SK-N-SH (cell line): ENCODE data around the gene PDE4D. TPM values are rescaled to one million over a fixed set of nuclear protein-coding genes. Genes with fewer than 3 reads are reported as not detected.

Source experiments
- CTCF ChIA-PET: fragments of 300-600, 350-600 bp; formaldehyde crosslinking; extraction: SDS; loops from one replicate; lab custom pipeline; 2021; lab: Yijun Ruan, JAX
- POLR2A ChIA-PET: fragments of 350-600 bp; sonication (Branson Sonifier 250); formaldehyde crosslinking; extraction: SDS; loops from one replicate; lab custom pipeline; 2020; ENCODE audit warnings: antibody characterized with exemption, inconsistent platforms; lab: Yijun Ruan, JAX
- DNase-seq: peaks from one replicate; pipeline ENCODE4 v3.0.0; 2012
- H2AFZ ChIP-seq: fragments of 200-600 bp; sonication (generic); 2 replicates; pipeline ENCODE4 v1.8.1; 2016; ENCODE audit warnings: antibody characterized with exemption, mild to moderate bottlenecking, low read depth
- H3F3A ChIP-seq: fragments of 200-600 bp; sonication (generic); replicated peaks from 2 replicates; pipeline ENCODE3; 2016; ENCODE audit warnings: antibody characterized with exemption, mild to moderate bottlenecking; ENCODE audit not compliant: insufficient read depth
- H3K27ac ChIP-seq, 2 experiments: fragments of 200-500 bp in 1 of 2; fragments of 200-600 bp in 1 of 2; sonication (Bioruptor generic) in 1 of 2; sonication (generic), shearing (Covaris generic) in 1 of 2; 2 replicates each; pipeline versions ENCODE4 v1.5.1 to v1.6.1; 2014 to 2016; ENCODE audit warnings: low read depth in 2 of 2, inconsistent platforms in 1 of 2, low read length in 1 of 2, mild to moderate bottlenecking in 1 of 2, mixed read lengths in 1 of 2
- H3K27me3 ChIP-seq: fragments of 200-600 bp; sonication (generic), shearing (Covaris generic); 2 replicates; pipeline ENCODE4 v1.6.1; 2016; ENCODE audit warnings: mixed run types; ENCODE audit not compliant: insufficient read depth
- H3K36me3 ChIP-seq, 2 experiments: fragments of 200-500 bp in 1 of 2; fragments of 200-600 bp in 1 of 2; sonication (Bioruptor generic) in 1 of 2; sonication (generic) in 1 of 2; replicated peaks in 1 of 2; 2 replicates each; pipeline versions ENCODE3 to v1.5.1; 2014 to 2016; ENCODE audit warnings: low read length in 1 of 2, mild to moderate bottlenecking in 1 of 2; ENCODE audit not compliant: insufficient read depth in 2 of 2, control insufficient read depth in 1 of 2
- H3K4me1 ChIP-seq, 2 experiments: fragments of 200-500 bp in 1 of 2; fragments of 200-600 bp in 1 of 2; sonication (Bioruptor generic) in 1 of 2; sonication (generic), shearing (Covaris generic) in 1 of 2; 2 replicates each; pipeline versions ENCODE4 v1.5.1 to v1.6.1; 2014 to 2016; ENCODE audit warnings: low read depth in 1 of 2, low read length in 1 of 2, mixed run types in 1 of 2; ENCODE audit not compliant: insufficient read depth in 2 of 2, control insufficient read depth in 1 of 2
- H3K4me2 ChIP-seq: fragments of 200-600 bp; sonication (generic), shearing (Covaris generic); 2 replicates; pipeline ENCODE4 v1.6.1; 2017; ENCODE audit warnings: mixed run types
- H3K4me3 ChIP-seq, 2 experiments: fragments of 200-500 bp in 1 of 2; fragments of 200-600 bp in 1 of 2; sonication (Bioruptor generic) in 1 of 2; sonication (generic), shearing (Covaris generic) in 1 of 2; 2 replicates each; pipeline versions ENCODE4 v1.5.1 to v1.8.1; 2014 to 2016; ENCODE audit warnings: low read depth in 2 of 2, inconsistent platforms in 1 of 2, low read length in 1 of 2, mild to moderate bottlenecking in 1 of 2, mixed read lengths in 1 of 2, moderate library complexity in 1 of 2
- H3K79me2 ChIP-seq: fragments of 200-600 bp; sonication (generic); 2 replicates; pipeline ENCODE4 v1.8.1; 2017; ENCODE audit warnings: mild to moderate bottlenecking; ENCODE audit not compliant: insufficient read depth
- H3K9ac ChIP-seq: fragments of 200-600 bp; sonication (generic); 2 replicates; pipeline ENCODE4 v1.6.1; 2017; ENCODE audit warnings: mixed run types
- H3K9me2 ChIP-seq: fragments of 200-600 bp; sonication (generic); 2 replicates; pipeline ENCODE4 v1.6.1; 2017; ENCODE audit warnings: mixed run types
- H3K9me3 ChIP-seq: fragments of 200-600 bp; sonication (generic); 2 replicates; pipeline ENCODE4 v1.6.1; 2017; ENCODE audit warnings: mixed run types, mild to moderate bottlenecking, moderate library complexity
- H4K20me1 ChIP-seq: fragments of 200-600 bp; sonication (generic); 2 replicates; pipeline ENCODE4 v1.6.1; 2017; ENCODE audit warnings: mild to moderate bottlenecking, mixed run types; ENCODE audit not compliant: insufficient read depth
- FOXJ3 ChIP-seq: sonication (generic); formaldehyde crosslinking; IDR thresholded peaks from 2 replicates; pipeline ENCODE4 v1.5.1; 2020; ENCODE audit warnings: mild to moderate bottlenecking, missing genetic modification reagents
- GABPA ChIP-seq: IDR thresholded peaks from 2 replicates; pipeline ENCODE4 v1.4.0; 2012; ENCODE audit warnings: low read depth, mild to moderate bottlenecking
- IRF3 ChIP-seq: fragments of 150-350 bp; IDR thresholded peaks from 2 replicates; pipeline ENCODE4 v1.6.1; 2016; ENCODE audit warnings: mild to moderate bottlenecking, low read depth, low read length
- JUND ChIP-seq: IDR thresholded peaks from 2 replicates; pipeline ENCODE4 v1.4.0; 2012
- MEF2A ChIP-seq: IDR thresholded peaks from 2 replicates; pipeline ENCODE4 v1.4.0; 2012; ENCODE audit warnings: low read depth, borderline replicate concordance
- RAD21 ChIP-seq: IDR thresholded peaks from 2 replicates; pipeline ENCODE4 v1.6.1; 2012; ENCODE audit warnings: mild to moderate bottlenecking, low read length
- REST ChIP-seq: IDR thresholded peaks from 2 replicates; pipeline ENCODE4 v1.6.1; 2012; ENCODE audit warnings: mild to moderate bottlenecking, low read depth, low read length, moderate library complexity
- RFX5 ChIP-seq: IDR thresholded peaks from 2 replicates; pipeline ENCODE4 v1.6.1; 2012; ENCODE audit warnings: mild to moderate bottlenecking, improper control_type of control experiment, low read length
- RXRA ChIP-seq: IDR thresholded peaks from 2 replicates; pipeline ENCODE4 v1.4.0; 2012; ENCODE audit warnings: low read depth, mild to moderate bottlenecking, borderline replicate concordance
- TCF12 ChIP-seq: IDR thresholded peaks from 2 replicates; pipeline ENCODE4 v1.4.0; 2012
- TEAD4 ChIP-seq: IDR thresholded peaks from 2 replicates; pipeline ENCODE4 v1.4.0; 2012; ENCODE audit warnings: mild to moderate bottlenecking, borderline replicate concordance; ENCODE audit not compliant: insufficient read depth
- USF1 ChIP-seq: IDR thresholded peaks from 2 replicates; pipeline ENCODE4 v1.4.0; 2012; ENCODE audit warnings: low read depth, borderline replicate concordance
- WGBS: methylation state at CpG from one replicate; pipeline ENCODE4 v1.1.6; 2017; ENCODE audit warnings: low lambda C conversion rate; 5-methylcytosine and 5-hydroxymethylcytosine counted together
- polyA plus RNA-seq, 3 experiments: library from polyadenylated mRNA; depleted of rRNA; stranded (reverse); fragments of >200 nt; gene quantifications; 2 replicates each; pipeline ENCODE4 v1.2.3, GENCODE V29; 2012

The PDE4D gene
- polyA plus RNA-seq, 1 of the 3 experiments (the other 2 are of a cell fraction), result 2.4 TPM

- TF ChIP-seq USF1 (no peak), RXRA (no peak), REST (no peak), MEF2A (no peak), TCF12 (no peak), RFX5 (no peak), RAD21 (no peak), FOXJ3 (CRISPR knock-in tag) (no peak)
Observed at GRCh38 chr5:59158637-59159391, 734.7 kb downstream of the PDE4D start (continued).

GRCh38 chr5:59158165-59158564 is 735.4 kb downstream of the PDE4D start:
- DNase-seq, result no peak
- no peak for TF ChIP-seq GABPA
- no peak for TF ChIP-seq TEAD4
- TF ChIP-seq IRF3, result no peak
- TF ChIP-seq JUND, result no peak
- Histone ChIP-seq H3K27ac (no peak overlapping the region), H4K20me1 (no peaks in the 10 kb centered on the region), H3K4me1 (no peaks in the 10 kb centered on the region; a peak in 1 of 4 replicates), H2AFZ (no peak overlapping the region), H3K27me3 (no peaks in the 10 kb centered on the region), H3F3A (no peaks in the 10 kb centered on the region), H3K79me2 (no peaks in the 10 kb centered on the region), H3K4me2 (no peak overlapping the region), H3K9me3 (no peaks in the 10 kb centered on the region), H3K9ac (no peak overlapping the region), H3K4me3 (no peak overlapping the region), H3K36me3 (no peaks in the 10 kb centered on the region), H3K9me2 (no peaks in the 10 kb centered on the region)
- ChIA-PET CTCF (interaction anchor here (1.2 to 4.0 kb wide), 4 partner anchors 11 to 124 kb away, joined by 3 to 20 read pairs (median 8); no protein-coding TSS in a partner anchor), POLR2A (no interaction called here)
- WGBS, result 65% methylated on average over 2 of the region's 2 CpGs
